HG03354 (cell line): ENCODE data around the gene SUN2.
"Not testable (repeated sequence)": the region's sequence is repeated elsewhere in the genome, so short reads cannot be mapped to it uniquely, and the experiment has no call there.

Experiments used
- ATAC-seq: cut with Tn5 transposase; IDR thresholded peaks from one replicate; pipeline ENCODE4 v1.9.1; 2021; ENCODE audit warnings: mild to moderate bottlenecking; ENCODE audit not compliant: unreplicated experiment, poor library complexity, severe bottlenecking

SUN2 gene, protein sequence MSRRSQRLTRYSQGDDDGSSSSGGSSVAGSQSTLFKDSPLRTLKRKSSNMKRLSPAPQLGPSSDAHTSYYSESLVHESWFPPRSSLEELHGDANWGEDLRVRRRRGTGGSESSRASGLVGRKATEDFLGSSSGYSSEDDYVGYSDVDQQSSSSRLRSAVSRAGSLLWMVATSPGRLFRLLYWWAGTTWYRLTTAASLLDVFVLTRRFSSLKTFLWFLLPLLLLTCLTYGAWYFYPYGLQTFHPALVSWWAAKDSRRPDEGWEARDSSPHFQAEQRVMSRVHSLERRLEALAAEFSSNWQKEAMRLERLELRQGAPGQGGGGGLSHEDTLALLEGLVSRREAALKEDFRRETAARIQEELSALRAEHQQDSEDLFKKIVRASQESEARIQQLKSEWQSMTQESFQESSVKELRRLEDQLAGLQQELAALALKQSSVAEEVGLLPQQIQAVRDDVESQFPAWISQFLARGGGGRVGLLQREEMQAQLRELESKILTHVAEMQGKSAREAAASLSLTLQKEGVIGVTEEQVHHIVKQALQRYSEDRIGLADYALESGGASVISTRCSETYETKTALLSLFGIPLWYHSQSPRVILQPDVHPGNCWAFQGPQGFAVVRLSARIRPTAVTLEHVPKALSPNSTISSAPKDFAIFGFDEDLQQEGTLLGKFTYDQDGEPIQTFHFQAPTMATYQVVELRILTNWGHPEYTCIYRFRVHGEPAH

DNA sequence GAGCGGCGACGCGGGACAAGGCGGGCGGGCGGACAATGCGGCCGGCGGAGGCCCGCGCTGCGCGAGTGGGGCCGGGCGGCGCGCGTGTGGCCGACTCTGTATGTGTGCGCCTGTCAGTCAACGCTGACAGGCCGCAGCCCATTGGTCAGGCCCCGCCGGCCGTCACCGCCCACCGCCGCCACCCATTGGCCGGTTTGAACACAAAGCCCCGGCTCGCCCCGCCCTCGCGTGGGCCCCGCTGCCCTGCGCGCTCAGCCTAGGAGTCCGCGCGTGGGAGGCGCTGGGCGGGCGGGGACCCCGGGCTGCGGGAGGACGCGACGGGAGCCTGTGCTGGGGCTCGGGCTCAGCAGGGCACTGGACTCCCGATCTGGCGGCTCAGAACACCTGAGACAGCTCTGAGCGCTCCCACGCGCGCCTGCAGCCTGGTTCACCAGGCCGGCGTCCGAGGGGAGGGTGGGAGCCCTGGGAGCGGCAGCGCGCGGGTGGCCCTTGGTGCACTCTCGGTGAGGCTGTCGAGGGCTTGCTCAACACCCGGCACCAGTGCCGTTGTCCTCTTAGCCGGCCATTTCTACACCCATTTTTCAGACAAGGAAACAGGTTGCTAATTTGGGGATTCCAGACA lies at the start of gene SUN2:
TSS of gene SUN2 (minus strand) at position 88 of the 622 bp plus-strand sequence. CDS start 3,370 bp downstream, outside the sequence.
- ATAC-seq: peak; percentile 72

DNA sequence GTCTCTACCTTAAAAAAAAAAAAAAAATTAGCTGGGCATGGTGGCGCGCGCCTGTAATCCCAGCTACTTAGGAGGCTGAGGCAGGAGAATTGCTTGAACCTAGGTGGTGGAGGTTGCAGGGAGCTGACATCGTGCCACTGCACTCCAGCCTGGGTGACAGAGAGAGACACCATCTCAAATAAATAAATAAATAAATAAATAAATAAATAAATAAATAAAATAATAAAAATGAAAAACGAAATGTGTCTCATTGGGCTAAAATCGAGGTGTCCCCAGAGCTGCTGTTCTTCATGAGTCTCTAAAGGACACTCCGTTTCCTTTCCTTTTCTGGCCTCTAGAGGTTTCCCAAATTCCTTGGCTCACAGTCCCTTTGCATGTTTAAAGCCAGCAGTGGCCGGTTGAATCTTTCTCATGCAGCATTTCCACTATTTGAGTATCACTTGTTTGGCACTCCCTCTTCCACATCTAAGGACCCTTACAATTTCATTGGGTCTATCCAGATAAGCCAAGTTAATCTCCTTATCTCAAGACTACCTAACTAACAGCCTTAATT lies 49.3 kb upstream of the SUN2 start:
- ATAC-seq: not testable (repeated sequence)

DNA sequence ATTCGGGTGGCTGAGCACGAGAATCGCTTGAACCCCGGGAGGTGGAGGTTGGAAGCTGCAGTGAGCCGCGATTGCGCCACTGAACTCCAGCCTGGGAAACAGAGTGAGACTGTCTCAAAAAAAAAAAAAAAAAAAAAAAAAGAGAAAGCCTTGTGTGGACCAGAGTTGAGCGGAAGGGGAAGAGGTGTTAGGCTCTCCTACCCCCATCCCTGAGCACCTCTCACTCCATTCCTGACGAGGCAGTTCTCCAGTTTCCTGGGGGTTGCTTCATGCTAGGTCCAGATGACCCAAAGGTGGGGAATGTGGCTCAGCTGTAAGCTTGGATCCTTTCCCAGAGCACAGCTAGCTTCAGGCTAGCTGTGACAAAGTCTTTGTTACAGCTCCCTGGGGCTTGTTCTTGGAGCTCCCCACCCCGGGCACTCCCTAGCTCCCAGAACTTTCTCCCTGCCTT lies 46.9 kb upstream of the SUN2 start:
- no peak for ATAC-seq

DNA sequence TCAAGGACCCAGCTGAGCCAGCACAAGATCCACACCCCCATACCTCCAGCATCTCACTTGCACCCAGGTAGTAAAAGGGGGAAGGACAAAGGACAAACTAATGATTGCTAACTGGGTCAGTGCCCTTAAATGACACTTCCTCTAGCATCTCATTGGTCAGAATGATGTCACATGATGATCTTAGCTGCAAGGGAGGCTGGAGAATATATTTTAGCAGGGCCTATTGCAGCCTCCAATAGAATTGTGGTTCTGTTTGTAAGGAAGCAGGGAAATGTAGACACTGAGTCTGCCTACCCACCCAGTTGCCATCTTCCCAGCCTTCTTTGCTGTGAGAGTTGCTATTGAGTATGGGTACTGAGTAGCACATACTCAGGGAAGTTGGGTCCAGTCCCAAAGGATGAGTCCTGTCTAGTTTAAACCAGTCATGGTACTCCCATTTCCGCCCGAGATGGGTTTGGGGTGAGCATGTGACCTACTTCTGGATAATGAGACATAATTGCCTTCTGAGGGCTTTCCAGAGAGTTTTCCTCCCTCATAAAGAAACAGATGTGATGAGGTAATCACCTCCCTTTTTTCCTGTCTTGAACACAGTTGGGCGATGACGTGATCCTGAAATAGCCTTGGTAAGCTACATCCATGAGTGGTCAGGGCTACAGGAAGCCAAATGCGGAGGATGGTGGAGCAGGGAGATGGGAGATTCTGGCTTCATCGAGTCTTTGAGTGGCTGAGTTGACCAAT lies 43.6 kb upstream of the SUN2 start:
- ATAC-seq: no peak

DNA sequence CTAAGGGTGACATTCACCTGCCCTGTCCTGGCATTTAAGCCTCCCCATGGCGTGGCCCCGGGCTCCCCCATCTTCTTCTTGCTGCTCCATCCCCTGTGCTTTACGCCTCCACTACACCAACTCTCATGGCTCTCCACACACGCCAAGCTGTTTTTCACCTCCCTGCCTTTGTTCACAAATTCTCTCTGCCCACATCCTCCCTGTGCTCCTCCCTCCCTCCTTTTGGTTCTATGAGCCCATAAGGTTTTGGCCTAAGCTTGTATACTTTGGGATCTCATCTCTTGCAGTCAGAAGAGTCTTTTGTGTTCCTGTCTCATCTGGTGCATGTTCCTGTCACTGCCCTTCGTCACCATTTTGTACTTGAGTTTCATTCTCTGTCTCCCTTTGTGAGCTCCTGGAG lies 42.7 kb upstream of the SUN2 start:
- no peak for ATAC-seq

DNA sequence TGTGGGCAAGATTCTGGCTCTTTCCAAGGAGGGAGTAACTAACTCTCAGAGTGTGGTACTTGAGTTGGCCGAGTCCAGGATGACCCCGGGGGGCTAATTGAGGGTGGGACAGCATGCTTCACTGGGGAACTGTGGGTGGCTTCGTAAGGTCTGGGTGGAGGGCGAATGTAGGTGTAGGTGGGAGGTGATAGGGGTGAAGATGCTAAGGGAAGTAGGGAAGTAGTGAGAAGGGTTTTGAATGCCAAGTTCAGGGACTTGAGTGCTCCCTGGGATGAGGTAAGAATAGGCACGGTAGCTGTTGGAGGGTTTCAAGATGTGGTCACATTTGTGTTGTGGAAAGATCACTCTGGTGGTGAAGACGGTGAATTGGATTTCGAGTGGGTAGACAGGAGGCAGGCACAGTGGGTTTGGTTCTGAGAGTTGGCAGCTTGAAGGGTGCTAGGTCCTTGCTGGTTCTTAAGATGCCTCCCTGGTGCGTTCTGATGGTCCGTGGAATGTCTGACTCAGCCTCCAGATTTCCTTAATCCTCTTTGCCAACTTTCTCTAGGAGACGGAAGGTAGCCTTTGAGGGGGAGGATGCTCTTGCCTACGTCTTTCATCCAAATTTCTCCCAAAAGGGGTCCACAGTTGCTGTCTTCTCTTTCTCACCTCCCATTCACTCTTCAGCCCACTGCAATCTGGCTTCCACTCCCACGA lies 40.6 kb upstream of the SUN2 start:
- ATAC-seq: no peak

DNA sequence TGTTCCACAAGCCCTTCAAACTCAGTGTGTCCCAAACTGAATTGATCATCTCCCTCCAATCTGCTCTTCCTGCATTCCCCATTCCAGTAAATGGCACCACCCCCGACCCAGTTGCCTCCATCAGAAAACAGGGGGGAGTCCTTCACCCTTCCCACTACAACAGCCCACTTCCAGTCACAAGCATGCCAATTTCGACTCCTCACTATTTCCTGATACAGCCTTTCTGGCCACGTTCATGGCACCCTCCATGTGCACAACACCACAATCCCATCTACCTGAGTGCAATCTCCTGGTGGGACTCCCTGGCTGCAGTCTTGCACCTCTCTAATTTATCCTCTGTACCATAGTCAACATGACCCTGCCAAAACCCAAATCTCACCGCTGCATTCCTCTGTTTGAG lies 39.8 kb upstream of the SUN2 start:
- no peak for ATAC-seq

DNA sequence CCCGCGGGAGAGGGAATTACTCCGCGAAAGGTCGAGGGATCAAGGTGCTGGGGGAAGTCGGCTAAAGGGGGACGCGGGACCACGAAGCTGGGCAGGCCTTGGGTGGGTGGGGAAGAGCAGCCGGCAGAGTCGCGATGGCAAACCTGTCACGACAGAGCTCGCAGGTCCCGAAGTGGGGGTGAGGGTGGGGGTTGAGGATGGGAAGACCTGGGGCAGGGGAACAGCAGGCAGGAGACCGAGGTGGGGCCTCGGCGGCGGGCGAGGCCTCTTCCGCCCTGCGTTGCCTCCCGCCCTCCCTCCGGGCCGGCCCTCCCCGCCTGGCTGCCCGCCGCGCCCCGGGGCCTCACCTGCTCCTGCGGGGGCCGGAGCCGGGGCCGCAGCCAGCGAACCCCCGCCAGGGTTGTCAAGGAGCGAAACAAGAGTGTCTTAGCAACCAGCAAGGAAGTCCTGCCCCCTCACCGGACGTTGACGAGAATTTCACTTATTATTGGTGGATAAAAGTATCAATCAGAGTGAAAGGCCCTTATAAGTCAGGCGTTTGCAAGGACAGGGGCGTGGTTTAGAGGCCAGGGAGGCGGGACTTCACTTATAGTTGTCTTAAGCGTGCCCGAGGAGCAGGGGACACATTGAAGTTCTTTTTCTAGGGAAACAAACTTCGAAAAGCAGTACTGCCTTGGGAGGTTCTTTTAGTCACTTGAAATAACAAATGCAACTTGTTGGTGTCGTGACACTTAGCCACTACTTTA lies 38.1 kb upstream of the SUN2 start, which contains the start of gene DNAL4:
TSS of gene DNAL4 (minus strand) at position 423 of the 746 bp plus-strand sequence. CDS start 11,412 bp downstream, outside the sequence.
- ATAC-seq: peak; percentile 95

DNA sequence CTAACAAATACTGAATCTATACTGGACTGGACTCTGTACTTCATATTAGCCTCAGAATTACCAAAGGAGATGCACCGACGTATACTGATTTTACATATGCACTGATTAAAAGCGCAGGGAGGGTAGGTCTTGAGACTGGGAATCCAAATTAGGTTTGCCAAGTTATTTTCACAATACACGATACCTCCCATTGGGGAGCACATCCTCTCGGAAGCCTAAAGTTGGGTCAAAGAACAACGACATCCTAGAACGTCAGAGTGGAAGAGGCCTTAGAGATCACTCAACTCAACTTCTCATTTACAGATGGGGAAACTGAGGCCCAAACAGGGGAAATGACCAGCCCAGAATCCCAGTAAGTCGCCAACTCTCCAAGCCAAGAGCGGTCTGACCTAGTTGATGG lies 37.5 kb upstream of the SUN2 start:
- ATAC-seq: no peak

DNA sequence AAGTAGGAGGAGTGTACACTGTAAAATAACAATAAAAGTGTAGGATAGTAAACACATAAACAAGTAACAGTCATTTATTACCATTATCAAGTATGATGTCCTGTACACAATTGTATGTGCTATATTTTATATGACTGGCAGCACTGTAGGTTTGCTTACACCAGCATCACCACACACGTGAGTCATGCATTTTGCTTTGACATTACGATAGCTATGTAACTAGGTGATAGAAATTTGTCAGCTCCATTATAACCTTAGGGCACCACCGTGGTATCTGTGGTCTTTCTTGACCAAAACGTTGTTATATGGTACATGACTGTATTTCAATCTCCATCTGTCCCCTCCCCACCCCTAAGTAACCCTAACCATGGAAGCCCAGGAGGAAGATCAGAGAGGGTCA lies 37.0 kb upstream of the SUN2 start:
- ATAC-seq: no peak

DNA sequence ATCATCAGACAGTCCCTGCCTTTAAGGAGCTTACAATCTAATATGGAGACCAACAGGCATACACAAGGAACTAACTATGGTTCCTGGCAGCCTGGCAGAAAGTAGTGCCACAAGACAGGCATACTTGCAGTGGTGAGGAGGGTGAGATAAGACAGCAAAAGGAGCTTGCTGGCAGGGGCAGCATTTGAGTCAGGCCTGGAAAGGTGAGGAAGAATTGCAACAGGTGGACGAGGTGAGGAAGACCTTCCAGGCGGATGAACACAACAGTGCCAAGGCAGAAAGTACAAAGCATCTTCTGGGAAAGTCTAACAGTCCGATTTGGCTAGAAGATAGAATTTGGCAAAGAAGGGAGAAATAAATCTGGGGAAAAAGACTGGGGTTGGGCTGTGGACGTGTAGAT lies 33.8 kb upstream of the SUN2 start:
- ATAC-seq: no peak

DNA sequence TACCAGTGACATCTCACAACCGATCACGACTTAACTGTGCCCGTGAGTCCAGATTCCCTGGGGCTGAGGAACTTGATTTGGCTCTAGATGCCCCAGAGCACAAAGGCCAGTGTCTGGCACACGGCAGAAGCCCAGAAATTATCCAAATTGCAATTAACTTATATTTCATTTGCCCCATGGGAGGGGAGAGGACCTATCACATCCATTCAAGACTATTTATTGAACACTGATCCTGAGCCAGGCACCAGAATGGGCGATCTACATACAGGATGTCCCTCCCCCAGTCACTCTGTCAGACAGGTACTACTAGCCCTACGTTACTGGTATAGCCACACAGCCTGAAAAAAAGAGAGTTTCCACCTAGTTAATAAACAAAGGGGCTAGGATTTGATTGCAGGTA lies 33.0 kb upstream of the SUN2 start:
- ATAC-seq: no peak

DNA sequence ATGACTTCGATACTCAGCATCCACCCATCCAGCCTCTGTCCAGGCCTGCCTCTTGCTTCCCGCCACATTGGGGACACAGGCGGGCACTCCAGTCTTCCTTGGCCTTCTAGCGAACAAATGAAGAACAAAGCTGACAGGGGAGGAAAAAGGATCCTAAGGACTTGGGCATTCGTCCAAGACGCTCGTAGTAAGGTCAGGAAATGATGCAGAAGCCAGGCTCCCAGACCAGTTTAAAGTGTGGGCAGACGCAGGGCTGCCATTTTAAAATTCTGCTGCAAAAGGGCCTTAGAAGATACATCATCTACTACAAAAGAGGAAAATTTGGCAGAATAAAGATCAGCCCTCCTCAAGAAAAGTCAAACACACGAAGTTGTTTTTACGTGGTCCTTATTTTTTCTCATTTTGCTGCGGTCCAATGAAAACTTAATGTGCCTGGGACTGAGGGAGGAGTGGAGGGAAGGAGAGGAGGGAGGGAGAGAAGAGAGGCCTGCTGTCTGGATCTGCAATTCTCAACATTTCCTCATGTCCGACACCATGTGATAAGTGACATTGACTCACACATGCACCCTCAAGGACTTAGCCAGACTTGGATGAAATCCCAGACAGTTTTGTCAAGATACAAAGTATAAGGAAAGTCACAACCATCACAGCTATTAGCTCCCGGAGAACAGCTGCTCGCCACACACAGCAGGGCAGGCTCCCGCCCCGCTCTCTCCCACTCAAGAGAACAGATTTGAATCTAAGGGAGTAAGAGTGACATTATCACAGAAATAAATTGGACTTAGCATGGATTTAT lies 32.4 kb upstream of the SUN2 start:
- no peak for ATAC-seq

DNA sequence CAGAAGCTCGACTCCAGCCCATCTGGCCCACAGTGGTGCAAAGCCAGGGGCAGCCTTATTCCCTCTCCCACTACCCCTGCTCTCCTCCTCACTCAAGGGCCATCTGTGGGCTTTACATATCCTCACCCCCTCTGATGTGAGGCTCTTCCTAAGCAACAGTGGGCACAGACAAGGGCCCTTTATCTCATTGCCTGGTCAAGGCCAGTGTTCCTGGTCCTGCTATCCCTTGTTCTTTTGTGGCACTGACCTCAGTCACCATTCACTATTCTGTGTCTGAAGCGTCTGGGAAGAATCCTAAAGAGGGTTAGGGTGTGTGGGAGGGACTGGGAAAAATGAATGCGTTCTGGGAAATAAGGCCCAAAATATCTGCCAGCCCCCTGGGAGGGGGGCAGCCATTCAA lies 30.8 kb upstream of the SUN2 start:
- no peak for ATAC-seq

DNA sequence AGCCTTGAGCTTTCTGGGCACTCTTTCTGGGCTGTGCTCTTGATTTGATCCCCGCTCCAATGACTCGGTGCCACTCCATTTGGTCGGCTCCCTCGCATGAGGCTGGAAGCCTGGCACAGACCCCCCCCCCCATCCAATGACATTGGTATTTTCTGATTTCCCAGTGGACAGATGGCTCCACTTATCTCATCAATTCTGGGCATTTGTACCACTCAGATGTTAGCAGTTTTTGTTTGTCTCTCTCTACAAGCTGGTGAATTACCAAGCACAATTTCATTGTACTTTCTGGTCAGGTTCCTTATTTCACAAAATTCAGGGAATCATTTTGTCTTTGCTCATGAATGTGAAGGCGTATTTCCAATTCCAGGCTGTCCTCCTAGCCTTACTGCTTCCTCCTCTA lies 29.1 kb upstream of the SUN2 start:
- ATAC-seq: no peak

DNA sequence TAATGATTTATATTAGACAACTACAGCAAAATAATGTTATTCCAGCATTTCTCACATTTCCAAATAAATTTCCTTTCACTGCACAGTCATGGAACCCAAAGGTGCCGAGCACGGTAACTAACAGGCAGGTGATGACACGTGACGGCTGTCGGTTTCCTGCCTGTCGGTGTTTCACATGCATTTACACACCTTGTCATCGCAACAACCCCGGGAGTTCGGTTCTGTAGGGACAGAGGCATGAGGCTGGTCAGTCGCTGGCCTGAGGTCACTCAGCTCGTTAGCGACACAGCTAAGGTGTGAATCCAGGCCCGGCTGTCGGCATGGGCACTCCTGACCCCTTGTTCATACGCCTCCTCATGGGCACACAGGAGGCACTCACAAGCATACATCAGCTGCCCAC lies 28.2 kb upstream of the SUN2 start:
- ATAC-seq: no peak

DNA sequence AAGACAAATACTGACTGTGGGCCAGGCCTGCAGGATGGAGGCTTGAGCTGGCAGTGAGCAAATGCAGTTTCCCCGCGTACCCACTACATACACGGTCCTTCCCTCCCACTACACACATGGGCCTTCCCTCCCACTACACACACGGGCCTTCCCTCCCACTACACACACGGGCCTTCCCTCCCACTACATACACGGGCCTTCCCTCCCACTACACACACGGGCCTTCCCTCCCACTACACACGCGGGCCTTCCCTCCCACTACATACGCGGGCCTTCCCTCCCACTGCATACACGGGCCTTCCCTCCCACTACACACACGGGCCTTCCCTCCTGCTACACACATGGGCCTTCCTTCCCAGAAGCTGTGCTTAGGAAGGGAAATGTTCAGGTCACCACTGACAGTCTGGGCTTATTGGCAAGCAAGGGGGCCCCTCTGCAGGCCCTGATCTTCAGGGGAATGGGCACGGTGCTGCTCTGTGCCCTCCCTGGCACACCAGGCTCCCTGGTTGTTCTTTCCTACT lies 27.4 kb upstream of the SUN2 start:
- ATAC-seq: no peak
